Fibroblast of lung (primary cell): Measurements from ENCODE around the gene ALDH5A1. TPM values are rescaled to one million over a fixed set of nuclear protein-coding genes. Genes with fewer than 3 reads are reported as not detected.
"Not testable (repeated sequence)": the region's sequence is repeated elsewhere in the genome, so short reads cannot be mapped to it uniquely, and the experiment has no call there.

Experiments used
- DNase-seq, 2 donors: peaks; one replicate each; pipeline versions ENCODE4 v3.0.0 to v3.0.0-alpha.2; 2010; ENCODE audit warnings: low read depth in 2 of 2
- H2AFZ ChIP-seq: 2 replicates; pipeline ENCODE4 v1.5.1; 2012; ENCODE audit warnings: low read length, control low read depth, inconsistent platforms
- H3K27ac ChIP-seq: 2 replicates; pipeline ENCODE4 v1.5.1; 2011; ENCODE audit warnings: low read length, control low read depth; ENCODE audit not compliant: insufficient read depth
- H3K27me3 ChIP-seq: 2 replicates; pipeline ENCODE4 v1.5.1; 2011; ENCODE audit warnings: mild to moderate bottlenecking, low read length; ENCODE audit not compliant: control insufficient read depth, insufficient read depth
- H3K36me3 ChIP-seq: 2 replicates; pipeline ENCODE4 v1.5.1; 2011; ENCODE audit warnings: low read length; ENCODE audit not compliant: control insufficient read depth, insufficient read depth
- H3K4me1 ChIP-seq: 2 replicates; pipeline ENCODE4 v1.5.1; 2011; ENCODE audit warnings: low read length; ENCODE audit not compliant: control insufficient read depth, insufficient read depth; ENCODE audit errors: extremely low read depth
- H3K4me2 ChIP-seq: 2 replicates; pipeline ENCODE4 v1.5.1; 2011; ENCODE audit warnings: low read length, control low read depth; ENCODE audit not compliant: insufficient read depth; ENCODE audit errors: extremely low read depth
- H3K4me3 ChIP-seq, 4 experiments: fragments of 200-600 bp in 1 of 4; sonication (generic) in 1 of 4; replicated peaks in 1 of 4; 2 replicates each; pipeline ENCODE4 v1.5.1; 2011 to 2016; ENCODE audit warnings: low read length in 4 of 4, low read depth in 3 of 4, mild to moderate bottlenecking in 3 of 4, control low read depth in 2 of 4, inconsistent platforms in 1 of 4, mixed read lengths in 1 of 4; ENCODE audit not compliant: insufficient read depth in 1 of 4; ENCODE audit errors: control extremely low read depth in 1 of 4
- H3K79me2 ChIP-seq: 2 replicates; pipeline ENCODE4 v1.5.1; 2012; ENCODE audit warnings: mild to moderate bottlenecking, low read length, inconsistent platforms; ENCODE audit not compliant: control insufficient read depth, insufficient read depth
- H3K9ac ChIP-seq: 2 replicates; pipeline ENCODE4 v1.5.1; 2011; ENCODE audit warnings: mild to moderate bottlenecking, low read length, control low read depth; ENCODE audit not compliant: insufficient read depth
- H3K9me3 ChIP-seq: 2 replicates; pipeline ENCODE4 v1.5.1; 2012; ENCODE audit warnings: low read depth, low read length; ENCODE audit not compliant: control insufficient read depth, insufficient read depth
- H4K20me1 ChIP-seq: 2 replicates; pipeline ENCODE4 v1.5.1; 2011; ENCODE audit warnings: low read length; ENCODE audit not compliant: control insufficient read depth, insufficient read depth; ENCODE audit errors: extremely low read depth
- CTCF ChIP-seq, 2 donors: IDR thresholded peaks in 1 of 2; conservative IDR thresholded peaks in 1 of 2; 1 replicate in 1 of 2; 2 replicates in 1 of 2; pipeline ENCODE4 v1.5.1; 2011 to 2012; ENCODE audit warnings: low read length in 2 of 2, control low read depth in 1 of 2, inconsistent platforms in 1 of 2, low read depth in 1 of 2, mild to moderate bottlenecking in 1 of 2
- EZH2 ChIP-seq: IDR thresholded peaks from 2 replicates; pipeline ENCODE4 v1.5.1; 2012; ENCODE audit warnings: low read length, control low read depth, mild to moderate bottlenecking; ENCODE audit errors: missing control alignments
- polyA plus RNA-seq, 2 donors: library from polyadenylated mRNA; depleted of rRNA in 1 of 2; stranded (reverse) in 1 of 2; unstranded in 1 of 2; fragments of >200 nt; gene quantifications; 2 replicates each; pipeline ENCODE4 v1.2.1, GENCODE V29; 2011 to 2012; ENCODE audit warnings: missing spikeins in 1 of 2
- total RNA-seq: library from RNA; depleted of rRNA; stranded (reverse); fragments of >200 nt; gene quantifications from 2 replicates; pipeline ENCODE4 v1.2.1, GENCODE V29; 2014

The ALDH5A1 gene
- total and polyA plus RNA-seq, 2 donors (not counting 1 experiment from before 2014, with no cell fraction given) = 0.23 to 0.33 TPM

- H3K9me3 ChIP-seq = no peaks in the 10 kb centered on the region
- no peak overlapping the region for H2AFZ ChIP-seq
- H3K36me3 ChIP-seq = no peaks in the 10 kb centered on the region
- H4K20me1 ChIP-seq = no peaks in the 10 kb centered on the region
- no peak for DNase-seq
- H3K4me3 ChIP-seq = no peak overlapping the region
- H3K4me2 ChIP-seq = no peak overlapping the region
- H3K27ac ChIP-seq = no peak overlapping the region
- no peaks in the 10 kb centered on the region for H3K4me1 ChIP-seq
- no peaks in the 10 kb centered on the region for H3K27me3 ChIP-seq
- no peaks in the 10 kb centered on the region for H3K79me2 ChIP-seq
- no peak overlapping the region for H3K9ac ChIP-seq
- no peak for TF ChIP-seq EZH2
- TF ChIP-seq CTCF (conservative IDR thresholded peaks at IDR 0.05 in 1 of 2, IDR thresholded peaks at IDR 0.05 in 1 of 2; ENCODE audit: low read depth in 1 of 2, low read length in 2 of 2) = no peak
Observed at GRCh38 chr6:24506814-24507520, 12.2 kb downstream of the ALDH5A1 start.

DNA sequence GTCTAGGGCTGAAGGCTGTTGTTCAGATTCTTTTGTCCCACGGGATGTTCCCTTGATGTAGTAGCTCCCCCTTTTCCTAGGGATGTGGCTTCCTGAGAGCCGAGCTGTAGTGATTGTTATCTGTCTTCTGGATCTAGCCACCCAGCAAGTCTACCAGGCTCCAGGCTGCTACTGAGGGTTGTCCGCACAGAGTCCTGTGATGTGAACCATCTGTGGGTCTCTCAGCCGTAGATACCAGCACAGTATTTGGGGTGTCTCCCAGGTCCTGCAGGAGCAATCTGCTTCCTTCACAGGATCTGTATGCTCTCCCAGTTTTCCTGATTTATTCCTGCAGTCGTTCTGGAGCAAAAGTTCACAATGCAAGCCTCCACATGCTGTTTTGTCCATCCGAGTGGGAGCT is 17.2 kb downstream of the ALDH5A1 start:
- not testable (repeated sequence) for H3K4me3 ChIP-seq, H3K27me3 ChIP-seq, H3K79me2 ChIP-seq, H3K9me3 ChIP-seq, H3K36me3 ChIP-seq, H3K9ac ChIP-seq, H2AFZ ChIP-seq, H4K20me1 ChIP-seq, H3K27ac ChIP-seq, H3K4me1 ChIP-seq, H3K4me2 ChIP-seq, DNase-seq

- TF ChIP-seq CTCF (conservative IDR thresholded peaks at IDR 0.05 in 1 of 2, IDR thresholded peaks at IDR 0.05 in 1 of 2; ENCODE audit: low read depth in 1 of 2, low read length in 2 of 2) (no peak), EZH2 (no peak)
- H3K9me3 ChIP-seq = no peaks in the 10 kb centered on the region
- no peaks in the 10 kb centered on the region for H3K36me3 ChIP-seq
Observed at GRCh38 chr6:24513602-24514001, 18.8 kb downstream of the ALDH5A1 start.

More at GRCh38 chr6:24513602-24514001, 18.8 kb downstream of the ALDH5A1 start:
- no peak for DNase-seq
- no peaks in the 10 kb centered on the region for H3K27me3 ChIP-seq
- H3K4me1 ChIP-seq = no peaks in the 10 kb centered on the region
- no peak overlapping the region for H3K4me2 ChIP-seq
- H2AFZ ChIP-seq = no peak overlapping the region
- H3K79me2 ChIP-seq = no peaks in the 10 kb centered on the region
- no peak overlapping the region for H3K9ac ChIP-seq
- H4K20me1 ChIP-seq = no peaks in the 10 kb centered on the region
- H3K27ac ChIP-seq = no peak overlapping the region
- H3K4me3 ChIP-seq = no peak overlapping the region
